Measurements from ENCODE around the gene DYSF.

GRCh38 chr2:71655498-71655897 lies 202.1 kb downstream of the DYSF start:
- no peak for TF ChIP-seq GATA3 (IDR thresholded peaks at IDR 0.05; ENCODE audit: low read depth, low read length)
- no peak for TF ChIP-seq GATA2 (IDR thresholded peaks at IDR 0.05; ENCODE audit: low read depth, low read length)

Measured in SH-SY5Y (cell line).